ENCODE measurements around the gene LRFN4. TPM values are rescaled to one million over a fixed set of nuclear protein-coding genes. Genes with fewer than 3 reads are reported as not detected.

Gene LRFN4
- total RNA-seq, 1 donor from 2014 or later: 33.7 TPM

DNA sequence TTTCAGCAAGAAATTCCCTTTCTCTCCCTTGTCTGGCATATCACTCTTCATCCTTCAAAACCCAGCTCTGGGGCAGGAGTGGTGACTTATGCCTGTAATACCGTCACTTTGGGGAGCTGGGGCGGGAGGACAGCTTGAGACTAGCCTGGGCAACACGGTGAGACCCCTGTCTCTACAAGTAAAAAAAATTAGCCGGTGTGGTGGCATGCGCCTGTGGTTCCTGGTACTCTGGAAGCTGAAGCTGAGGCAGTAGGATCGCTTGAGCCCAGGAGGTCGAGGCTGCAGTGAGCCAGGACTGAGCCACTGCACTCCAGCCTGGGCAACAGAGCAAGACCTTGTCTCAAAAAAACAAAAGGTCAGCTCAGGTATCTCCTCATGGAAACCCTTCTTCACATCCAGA, 15.0 kb upstream of the LRFN4 start:
- Mint-ChIP-seq H3K36me3 (ENCODE audit: low read depth, unreplicated experiment) (peaks cover 6% of the 10 kb centered on the region), H3K27me3 (ENCODE audit: low read depth, unreplicated experiment) (no peaks in the 10 kb centered on the region), H3K27ac (ENCODE audit: unreplicated experiment) (peak overlapping the region; percentile 97), H3K4me1 (ENCODE audit: low read depth, unreplicated experiment) (peaks cover 22% of the 10 kb centered on the region), H3K9me3 (ENCODE audit: unreplicated experiment) (peaks cover 3% of the 10 kb centered on the region), H3K4me3 (ENCODE audit: unreplicated experiment) (peak overlapping the region; percentile 88)
- Histone ChIP-seq H3K79me2 (ENCODE audit: insufficient read depth, low read length) (peaks cover 62% of the 10 kb centered on the region), H3K4me1 (ENCODE audit: insufficient read depth, low read length) (peaks cover 19% of the 10 kb centered on the region), H2AFZ (ENCODE audit: low read depth, low read length) (no peak overlapping the region), H3K36me3 (ENCODE audit: insufficient read depth, low read length) (peaks cover 6% of the 10 kb centered on the region), H3K4me3 (ENCODE audit: insufficient read depth, low read depth, low read length) (peak overlapping the region; percentile 84), H3K27me3 (ENCODE audit: insufficient read depth, low read length) (no peaks in the 10 kb centered on the region), H3K9me3 (ENCODE audit: insufficient read depth, low read depth, low read length) (no peaks in the 10 kb centered on the region), H3K4me2 (ENCODE audit: low read length) (peak overlapping the region; percentile 98), H4K20me1 (ENCODE audit: insufficient read depth, low read length) (peaks cover 58% of the 10 kb centered on the region), H3K27ac (ENCODE audit: low read depth, low read length) (no peak overlapping the region), H3K9ac (ENCODE audit: low read length) (peak overlapping the region; percentile 96)
- no peak for FAIRE-seq
- no peak for DNase-seq (ENCODE audit: low read depth)
- TF ChIP-seq, protein P1, sequence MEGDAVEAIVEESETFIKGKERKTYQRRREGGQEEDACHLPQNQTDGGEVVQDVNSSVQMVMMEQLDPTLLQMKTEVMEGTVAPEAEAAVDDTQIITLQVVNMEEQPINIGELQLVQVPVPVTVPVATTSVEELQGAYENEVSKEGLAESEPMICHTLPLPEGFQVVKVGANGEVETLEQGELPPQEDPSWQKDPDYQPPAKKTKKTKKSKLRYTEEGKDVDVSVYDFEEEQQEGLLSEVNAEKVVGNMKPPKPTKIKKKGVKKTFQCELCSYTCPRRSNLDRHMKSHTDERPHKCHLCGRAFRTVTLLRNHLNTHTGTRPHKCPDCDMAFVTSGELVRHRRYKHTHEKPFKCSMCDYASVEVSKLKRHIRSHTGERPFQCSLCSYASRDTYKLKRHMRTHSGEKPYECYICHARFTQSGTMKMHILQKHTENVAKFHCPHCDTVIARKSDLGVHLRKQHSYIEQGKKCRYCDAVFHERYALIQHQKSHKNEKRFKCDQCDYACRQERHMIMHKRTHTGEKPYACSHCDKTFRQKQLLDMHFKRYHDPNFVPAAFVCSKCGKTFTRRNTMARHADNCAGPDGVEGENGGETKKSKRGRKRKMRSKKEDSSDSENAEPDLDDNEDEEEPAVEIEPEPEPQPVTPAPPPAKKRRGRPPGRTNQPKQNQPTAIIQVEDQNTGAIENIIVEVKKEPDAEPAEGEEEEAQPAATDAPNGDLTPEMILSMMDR (IDR thresholded peaks at IDR 0.05; ENCODE audit: insufficient read depth, low read depth, low read length): no peak
- no peak for TF ChIP-seq EZH2 (IDR thresholded peaks at IDR 0.05; ENCODE audit: insufficient read depth, low read length)

- peak overlapping the region; percentile 97 for H3K27ac Mint-ChIP-seq (ENCODE audit: unreplicated experiment)
- H3K36me3 ChIP-seq (ENCODE audit: insufficient read depth, low read length): peaks cover 8% of the 10 kb centered on the region
- H3K9ac ChIP-seq (ENCODE audit: low read length): peak overlapping the region; percentile 96
- H3K4me2 ChIP-seq (ENCODE audit: low read length): peak overlapping the region; percentile 98
- TF ChIP-seq EZH2 (IDR thresholded peaks at IDR 0.05; ENCODE audit: insufficient read depth, low read length): no peak
- TF ChIP-seq, protein P1 (IDR thresholded peaks at IDR 0.05; ENCODE audit: insufficient read depth, low read depth, low read length): no peak
- DNase-seq (ENCODE audit: low read depth) (no peak), FAIRE-seq (no peak)
- peaks cover 62% of the 10 kb centered on the region for H3K79me2 ChIP-seq (ENCODE audit: insufficient read depth, low read length)
- H3K27me3 Mint-ChIP-seq (ENCODE audit: low read depth, unreplicated experiment): no peaks in the 10 kb centered on the region
- peaks cover 58% of the 10 kb centered on the region for H4K20me1 ChIP-seq (ENCODE audit: insufficient read depth, low read length)
- peak overlapping the region; percentile 88 for H3K4me3 Mint-ChIP-seq (ENCODE audit: unreplicated experiment)
- no peaks in the 10 kb centered on the region for H3K9me3 ChIP-seq (ENCODE audit: insufficient read depth, low read depth, low read length)
- H2AFZ ChIP-seq (ENCODE audit: low read depth, low read length): no peak overlapping the region
- H3K27me3 ChIP-seq (ENCODE audit: insufficient read depth, low read length): no peaks in the 10 kb centered on the region
- H3K4me1 Mint-ChIP-seq (ENCODE audit: low read depth, unreplicated experiment): peaks cover 22% of the 10 kb centered on the region
- peaks cover 3% of the 10 kb centered on the region for H3K9me3 Mint-ChIP-seq (ENCODE audit: unreplicated experiment)
- H3K4me3 ChIP-seq (ENCODE audit: insufficient read depth, low read depth, low read length): peak overlapping the region; percentile 84
- peaks cover 6% of the 10 kb centered on the region for H3K36me3 Mint-ChIP-seq (ENCODE audit: low read depth, unreplicated experiment)
- peak overlapping the region; percentile 94 for H3K27ac ChIP-seq (ENCODE audit: low read depth, low read length)
- peaks cover 19% of the 10 kb centered on the region for H3K4me1 ChIP-seq (ENCODE audit: insufficient read depth, low read length)
Observed at GRCh38 chr11:66842501-66842895, 14.4 kb upstream of the LRFN4 start.

Data from astrocyte (in vitro differentiated cells and primary cell).